Muscle of leg (tissue), 11 donors: ENCODE results near the gene TEX47. TPM values are rescaled to one million over a fixed set of nuclear protein-coding genes. Genes with fewer than 3 reads are reported as not detected.
A peak's percentile ranks its signal among the peaks of the same experiment; 100 is the strongest.

ENCODE experiments used
- DNase-seq: peaks from one replicate; pipeline ENCODE4 v3.0.0; 2013
- H3K27ac ChIP-seq: one replicate; pipeline ENCODE4 v1.5.1; 2013; ENCODE audit warnings: mild to moderate bottlenecking, low read length, control low read depth
- H3K27me3 ChIP-seq: one replicate; pipeline ENCODE4 v1.6.1; 2013; ENCODE audit warnings: low read length; ENCODE audit not compliant: control insufficient read depth, insufficient read depth
- H3K36me3 ChIP-seq: one replicate; pipeline ENCODE4 v1.6.1; 2013; ENCODE audit warnings: low read length; ENCODE audit not compliant: control insufficient read depth, insufficient read depth
- H3K4me1 ChIP-seq: one replicate; pipeline ENCODE4 v1.6.1; 2013; ENCODE audit warnings: low read length; ENCODE audit not compliant: control insufficient read depth, insufficient read depth
- H3K4me3 ChIP-seq: one replicate; pipeline ENCODE4 v1.5.1; 2013; ENCODE audit warnings: low read length, control low read depth
- H3K9me3 ChIP-seq: replicated peaks from 2 replicates; pipeline ENCODE4 v1.6.1; 2013; ENCODE audit warnings: low read depth, low read length; ENCODE audit not compliant: control insufficient read depth
- WGBS: methylation state at CpG from one replicate; pipeline ENCODE4 v1.1.5; 2013; ENCODE audit warnings: missing lambda C conversion rate; ENCODE audit not compliant: insufficient coverage; 5-methylcytosine and 5-hydroxymethylcytosine counted together
- polyA plus RNA-seq, 8 donors: library from polyadenylated mRNA; unstranded; fragments of 120-200 nt; gene quantifications; one replicate each; pipeline versions ENCODE4 v1.2.1 to v1.2.3, GENCODE V29; 2013; ENCODE audit warnings: inconsistent platforms in 1 of 8, low replicate concordance in 1 of 8; ENCODE audit not compliant: insufficient read length in 8 of 8, insufficient read depth in 1 of 8
- total RNA-seq: library from RNA; stranded (reverse); fragments of 120-200 nt; gene quantifications from one replicate; pipeline ENCODE4 v1.2.4, GENCODE V29; 2013

TEX47 gene
- total and polyA plus RNA-seq, 9 donors = not detected

- Histone ChIP-seq H3K4me3 (no peak overlapping the region), H3K27ac (no peak overlapping the region), H3K27me3 (no peaks in the 10 kb centered on the region), H3K36me3 (no peaks in the 10 kb centered on the region), H3K4me1 (no peaks in the 10 kb centered on the region), H3K9me3 (no peaks in the 10 kb centered on the region)
- peak; percentile 16 for DNase-seq
- WGBS = no CpG with 5 or more reads among the region's 2 CpGs
Measured at GRCh38 chr7:88789480-88790064, 6.0 kb downstream of the TEX47 start.

GRCh38 chr7:88787777-88788176 lies 7.8 kb downstream of the TEX47 start:
- Histone ChIP-seq H3K4me3 (no peak overlapping the region), H3K36me3 (no peaks in the 10 kb centered on the region), H3K27me3 (no peaks in the 10 kb centered on the region), H3K27ac (no peak overlapping the region), H3K9me3 (no peaks in the 10 kb centered on the region), H3K4me1 (no peaks in the 10 kb centered on the region)
- DNase-seq = no peak
- 73% methylated on average over 2 of the region's 2 CpGs for WGBS

GRCh38 chr7:88775838-88776237 lies 19.7 kb downstream of the TEX47 start:
- no peaks in the 10 kb centered on the region for H3K36me3 ChIP-seq
- DNase-seq = no peak
- no peaks in the 10 kb centered on the region for H3K9me3 ChIP-seq
- no peaks in the 10 kb centered on the region for H3K27me3 ChIP-seq
- H3K4me1 ChIP-seq = no peaks in the 10 kb centered on the region
- no peak overlapping the region for H3K4me3 ChIP-seq
- H3K27ac ChIP-seq = no peak overlapping the region

- no peaks in the 10 kb centered on the region for H3K9me3 ChIP-seq
- H3K27ac ChIP-seq = no peak overlapping the region
- H3K36me3 ChIP-seq = no peaks in the 10 kb centered on the region
- DNase-seq = no peak
- H3K4me1 ChIP-seq = no peaks in the 10 kb centered on the region
- no peak overlapping the region for H3K4me3 ChIP-seq
- H3K27me3 ChIP-seq = no peaks in the 10 kb centered on the region
Measured at GRCh38 chr7:88772776-88773175, 22.8 kb downstream of the TEX47 start.

- WGBS = no CpG with 5 or more reads among the region's 1 CpG
- H3K4me3 ChIP-seq = no peak overlapping the region
- no peak overlapping the region for H3K27ac ChIP-seq
- no peaks in the 10 kb centered on the region for H3K36me3 ChIP-seq
- no peaks in the 10 kb centered on the region for H3K4me1 ChIP-seq
- no peaks in the 10 kb centered on the region for H3K9me3 ChIP-seq
- DNase-seq = no peak
- H3K27me3 ChIP-seq = no peaks in the 10 kb centered on the region
Measured at GRCh38 chr7:88771417-88771816, 24.1 kb downstream of the TEX47 start.

- Histone ChIP-seq H3K36me3 (no peaks in the 10 kb centered on the region), H3K4me3 (no peak overlapping the region), H3K27me3 (peaks cover 23% of the 10 kb centered on the region), H3K4me1 (peaks cover 17% of the 10 kb centered on the region), H3K9me3 (no peaks in the 10 kb centered on the region), H3K27ac (no peak overlapping the region)
- WGBS = no CpG with 5 or more reads among the region's 1 CpG
- DNase-seq = no peak
Measured at GRCh38 chr7:88761779-88762178, 33.8 kb downstream of the TEX47 start.

- Histone ChIP-seq H3K9me3 (no peaks in the 10 kb centered on the region), H3K4me1 (peaks cover 17% of the 10 kb centered on the region), H3K4me3 (no peak overlapping the region), H3K27me3 (peaks cover 23% of the 10 kb centered on the region), H3K36me3 (no peaks in the 10 kb centered on the region), H3K27ac (no peak overlapping the region)
- no peak for DNase-seq
- WGBS = 43% methylated on average over 2 of the region's 6 CpGs
Measured at GRCh38 chr7:88760136-88760515, 35.4 kb downstream of the TEX47 start.

GRCh38 chr7:88759230-88760135 lies 36.1 kb downstream of the TEX47 start, which contains the start of gene ZNF804B:
Gene ZNF804B (plus strand): TSS chr7:88759700. CDS start chr7:88759977, 277 bp downstream.
- H3K9me3 ChIP-seq = no peaks in the 10 kb centered on the region
- peak; percentile 13 for DNase-seq
- peaks cover 17% of the 10 kb centered on the region for H3K4me1 ChIP-seq
- no peak within 1 kb of the TSS for H3K27ac ChIP-seq
- H3K27me3 ChIP-seq = peaks cover 23% of the 10 kb centered on the region
- H3K4me3 ChIP-seq = peak within 1 kb of the TSS; percentile 43
- WGBS = under 1% methylated on average over 63 of the region's 74 CpGs
- H3K36me3 ChIP-seq = no peaks in the 10 kb centered on the region

GRCh38 chr7:88758381-88759229 lies 36.9 kb downstream of the TEX47 start:
- peak; percentile 41 for DNase-seq
- H3K27ac ChIP-seq = no peak overlapping the region
- H3K4me1 ChIP-seq = peaks cover 17% of the 10 kb centered on the region
- H3K4me3 ChIP-seq = peak overlapping the region; percentile 43
- 4% methylated on average over 22 of the region's 33 CpGs for WGBS
- H3K36me3 ChIP-seq = no peaks in the 10 kb centered on the region
- peaks cover 23% of the 10 kb centered on the region for H3K27me3 ChIP-seq
- H3K9me3 ChIP-seq = no peaks in the 10 kb centered on the region

GRCh38 chr7:88757371-88757770 lies 38.2 kb downstream of the TEX47 start:
- Histone ChIP-seq H3K27me3 (peaks cover 23% of the 10 kb centered on the region), H3K27ac (no peak overlapping the region), H3K9me3 (no peaks in the 10 kb centered on the region), H3K4me1 (peaks cover 17% of the 10 kb centered on the region), H3K4me3 (no peak overlapping the region), H3K36me3 (no peaks in the 10 kb centered on the region)
- 83% methylated on average over 1 of the region's 2 CpGs for WGBS
- no peak for DNase-seq
